Measurements from ENCODE around the gene STK32B.
A peak's percentile ranks its signal among the peaks of the same experiment; 100 is the strongest.

The STK32B gene

DNA sequence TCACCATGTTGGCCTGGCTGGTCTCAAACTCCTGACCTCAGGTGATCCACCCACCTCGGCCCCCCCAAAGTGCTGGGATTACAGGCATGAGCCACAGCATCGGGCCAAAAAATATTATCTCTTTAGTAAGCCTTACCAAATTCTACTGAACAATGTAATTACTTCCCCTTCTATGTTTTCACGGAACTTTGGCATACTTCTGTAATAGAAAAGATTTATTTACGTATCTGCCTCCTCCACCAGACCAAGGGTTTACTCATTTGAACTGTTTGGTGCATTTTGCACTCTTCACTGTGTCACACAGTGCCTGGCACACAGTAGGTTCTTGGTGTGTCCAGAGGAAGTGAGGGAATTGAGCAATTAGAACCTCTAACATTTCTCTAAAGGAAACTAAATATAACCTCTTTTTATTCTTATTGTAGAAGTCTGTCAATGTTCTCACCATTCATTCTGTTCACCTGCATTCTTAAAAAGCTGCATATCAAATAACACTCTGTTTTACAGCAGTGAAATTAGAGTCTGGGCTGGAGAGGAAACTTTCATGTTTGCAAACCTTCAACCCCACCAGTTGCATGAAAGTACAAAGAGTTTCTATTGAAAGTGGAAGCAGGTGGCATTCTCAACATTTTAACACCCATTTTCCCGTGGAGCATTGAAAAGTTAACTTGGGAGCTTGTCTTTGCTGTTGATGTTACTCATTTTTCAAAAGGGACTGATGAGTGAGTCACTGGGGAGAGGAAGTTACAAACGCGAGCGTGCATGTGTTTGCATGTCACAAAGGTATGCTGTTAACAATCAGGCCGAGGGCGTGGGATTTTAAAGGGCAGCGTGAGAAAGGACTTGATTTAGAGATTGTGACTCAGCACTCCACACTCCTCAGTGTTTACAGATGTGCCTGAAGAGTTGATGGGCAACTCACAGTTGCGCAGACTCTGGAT lies 314.1 kb downstream of the STK32B start:
- peak; percentile 94 for DNase-seq (ENCODE audit: low read depth)

DNA sequence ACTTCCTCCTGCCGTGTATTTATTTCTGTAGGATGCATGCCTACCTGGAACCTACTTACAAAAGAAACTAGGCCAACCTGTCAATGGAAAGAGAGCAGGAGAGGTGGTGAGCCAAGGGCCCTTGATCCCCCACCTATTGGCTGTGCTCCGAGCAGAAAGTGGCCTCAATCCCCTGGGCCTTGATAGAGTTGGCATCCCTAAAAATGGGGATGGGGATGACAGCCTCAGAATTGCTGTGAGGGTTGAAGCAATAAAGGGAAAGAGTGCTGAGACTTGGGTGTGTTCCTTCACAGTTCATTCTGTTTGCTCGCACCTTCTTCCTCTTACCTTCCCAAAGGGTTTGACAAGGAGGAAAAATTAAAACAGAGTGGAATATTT lies 314.7 kb downstream of the STK32B start:
- DNase-seq (ENCODE audit: low read depth): no peak

DNA sequence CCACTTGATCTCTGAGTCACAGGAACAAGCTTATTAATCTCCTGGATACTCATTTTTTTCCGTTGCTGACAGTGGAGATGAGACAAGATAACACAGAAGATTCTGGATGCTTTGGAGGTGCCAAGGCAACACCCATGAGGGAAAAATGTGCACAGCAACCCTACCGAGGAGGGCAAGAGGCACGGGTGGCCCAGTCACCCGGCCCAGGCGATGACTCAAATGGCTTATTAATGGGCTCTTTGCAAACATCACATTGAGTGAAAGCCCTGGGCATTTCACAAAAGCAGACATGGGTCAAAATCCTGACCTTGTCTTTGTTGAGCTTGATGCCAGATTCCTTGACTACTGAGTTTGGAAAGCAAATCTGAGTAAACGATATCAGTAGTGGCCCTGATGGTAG lies 315.1 kb downstream of the STK32B start:
- peak; percentile 22 for DNase-seq (ENCODE audit: low read depth)

DNA sequence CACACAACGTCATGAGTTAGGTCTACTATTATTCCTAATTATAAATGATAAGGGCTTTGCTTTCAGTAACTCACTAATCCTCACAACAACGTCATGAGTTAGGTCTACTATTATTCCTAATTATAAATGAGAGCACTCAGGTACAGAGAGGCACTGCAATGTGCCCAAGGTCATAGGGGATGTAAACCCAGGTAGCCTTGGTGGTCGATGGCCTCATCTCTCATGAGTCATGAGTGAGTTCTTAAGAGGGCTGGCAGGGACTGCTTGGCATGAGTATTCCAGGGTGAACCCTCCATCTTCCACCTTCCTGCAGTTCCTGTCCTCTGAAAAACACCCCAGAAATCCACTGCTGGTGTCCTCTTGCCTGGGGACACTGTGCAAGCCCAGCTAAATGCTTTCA lies 317.1 kb downstream of the STK32B start:
- DNase-seq (ENCODE audit: low read depth): no peak

DNA sequence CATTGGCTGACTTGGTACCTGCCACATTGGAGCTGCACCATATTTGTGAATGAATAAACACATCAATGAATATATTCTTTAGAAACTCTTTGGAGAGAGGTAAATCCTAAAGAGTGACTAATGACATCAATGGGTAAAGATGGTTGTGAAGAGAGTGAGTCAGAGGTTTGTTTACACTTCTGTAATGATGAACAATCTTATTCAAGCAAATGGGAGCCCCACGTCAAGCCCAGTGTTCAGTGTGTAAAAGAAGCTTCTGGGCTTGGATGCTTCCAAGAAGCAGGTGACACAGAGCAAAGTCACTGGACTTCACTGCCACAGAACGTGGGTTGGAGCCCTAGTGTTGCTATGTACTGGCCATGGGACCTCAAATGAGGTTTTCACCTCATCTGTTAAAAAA lies 319.0 kb downstream of the STK32B start:
- DNase-seq (ENCODE audit: low read depth): peak; percentile 67

DNA sequence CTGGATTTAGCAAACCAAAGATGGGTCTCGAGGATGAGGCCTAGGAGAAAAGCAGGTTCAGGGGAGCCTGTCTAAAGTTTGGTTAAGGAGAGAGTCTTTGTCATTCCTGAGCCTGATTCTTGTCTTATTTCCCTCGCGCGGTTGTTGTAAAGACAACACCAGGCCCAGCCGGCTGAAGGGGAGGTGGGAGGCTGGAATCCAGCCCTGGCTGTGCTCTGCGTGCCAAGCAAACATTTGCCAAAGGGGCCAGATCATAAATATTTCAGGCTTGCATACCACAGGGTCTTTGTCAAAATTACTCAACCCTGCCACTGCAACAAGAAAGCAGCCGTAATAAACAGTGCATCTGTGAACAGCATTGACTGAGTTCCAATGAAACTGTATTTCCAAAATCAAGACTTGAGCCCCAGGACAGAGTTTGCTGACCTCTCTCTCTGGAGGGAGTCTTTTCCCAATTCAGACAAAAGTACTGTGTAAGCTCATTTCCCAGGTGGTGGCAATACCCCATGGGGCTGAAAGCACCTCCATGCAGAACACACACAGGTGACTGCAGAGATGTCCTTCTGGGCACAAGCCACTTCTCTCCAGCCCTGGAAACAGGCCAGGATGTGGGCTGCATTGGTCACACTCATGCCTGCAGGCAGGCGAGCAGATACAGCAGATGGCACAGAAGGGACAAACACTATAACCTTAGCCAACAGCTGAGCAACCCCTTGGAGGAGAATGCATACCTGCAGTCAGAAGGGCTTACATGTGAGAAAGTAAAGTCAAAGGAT lies 320.3 kb downstream of the STK32B start:
- no peak for DNase-seq (ENCODE audit: low read depth)

DNA sequence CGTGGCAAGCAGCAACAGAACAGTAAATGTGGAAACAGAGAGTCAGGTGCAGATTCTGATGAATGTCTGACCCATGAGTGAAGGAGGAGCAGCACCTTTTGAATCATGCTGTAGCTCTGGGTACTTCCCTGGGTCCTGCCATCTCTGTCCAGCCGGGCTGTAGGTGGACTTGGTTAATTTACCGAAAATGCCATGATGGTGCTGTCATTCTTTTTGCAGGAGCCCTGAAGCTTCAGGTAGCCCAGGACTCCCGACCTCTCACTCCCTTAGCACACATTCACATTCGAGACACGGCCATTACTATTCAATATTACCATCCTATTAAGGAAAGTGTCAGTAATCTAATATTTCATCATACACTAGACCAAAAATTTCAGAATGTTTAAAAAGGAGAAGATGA lies 320.9 kb downstream of the STK32B start:
- DNase-seq (ENCODE audit: low read depth): no peak

DNA sequence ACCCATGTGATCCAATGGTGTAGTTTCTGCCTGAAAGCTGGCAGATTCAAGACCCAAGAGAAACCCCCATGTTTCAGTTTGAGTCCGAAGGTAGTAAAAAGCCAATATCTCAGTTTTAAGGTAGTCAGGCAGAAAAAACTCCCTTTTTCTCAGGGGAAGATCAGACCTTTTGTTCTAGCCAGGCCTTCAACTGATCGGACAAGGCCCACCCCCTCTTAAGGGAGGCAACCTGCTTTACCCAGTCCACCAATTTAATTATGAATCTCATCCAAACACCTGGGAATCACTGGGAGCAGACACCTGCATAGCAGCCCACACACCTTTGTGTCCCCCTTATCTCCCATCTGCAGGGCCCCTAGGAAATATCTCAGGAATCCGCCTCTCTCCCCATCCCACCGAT lies 322.0 kb downstream of the STK32B start:
- no peak for DNase-seq (ENCODE audit: low read depth)

DNA sequence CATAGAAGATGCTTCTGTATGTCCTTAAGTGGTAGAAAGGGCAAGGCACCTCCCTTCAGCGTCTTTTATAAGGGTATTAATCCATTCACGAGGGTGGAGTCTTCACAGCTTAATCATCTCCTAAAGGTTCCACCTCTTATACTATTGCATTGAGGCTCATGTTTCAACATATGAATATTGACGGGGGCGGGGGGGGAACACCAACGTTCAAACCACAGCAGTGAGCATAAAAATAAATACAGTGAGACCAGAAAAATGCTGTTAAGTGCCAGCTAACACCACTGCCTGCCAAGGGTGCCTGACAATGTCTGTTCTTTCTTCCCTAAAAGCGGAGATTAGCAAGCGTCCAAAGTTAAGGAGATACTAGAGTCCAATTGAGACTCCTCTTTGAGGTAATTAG lies 323.3 kb downstream of the STK32B start:
- DNase-seq (ENCODE audit: low read depth): no peak

DNA sequence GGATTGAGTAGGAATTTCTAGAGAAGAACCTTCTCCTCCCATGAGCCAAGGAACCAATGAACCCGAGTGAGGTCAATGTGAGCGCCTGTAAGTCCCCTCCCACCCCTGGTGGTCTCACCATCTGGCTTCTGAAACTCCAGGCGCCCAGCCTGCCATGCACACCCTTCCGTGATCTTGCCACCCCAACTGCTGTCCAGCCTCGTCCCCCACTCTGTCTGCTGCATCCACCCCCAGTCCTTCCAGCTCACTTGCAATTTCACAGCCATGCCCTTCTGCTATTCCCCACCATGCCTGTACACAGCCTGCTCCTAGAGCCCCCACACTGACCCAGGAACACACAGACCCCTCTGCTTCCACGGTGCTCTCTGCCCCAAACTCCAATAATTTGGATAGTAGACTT lies 323.7 kb downstream of the STK32B start:
- no peak for DNase-seq (ENCODE audit: low read depth)

DNA sequence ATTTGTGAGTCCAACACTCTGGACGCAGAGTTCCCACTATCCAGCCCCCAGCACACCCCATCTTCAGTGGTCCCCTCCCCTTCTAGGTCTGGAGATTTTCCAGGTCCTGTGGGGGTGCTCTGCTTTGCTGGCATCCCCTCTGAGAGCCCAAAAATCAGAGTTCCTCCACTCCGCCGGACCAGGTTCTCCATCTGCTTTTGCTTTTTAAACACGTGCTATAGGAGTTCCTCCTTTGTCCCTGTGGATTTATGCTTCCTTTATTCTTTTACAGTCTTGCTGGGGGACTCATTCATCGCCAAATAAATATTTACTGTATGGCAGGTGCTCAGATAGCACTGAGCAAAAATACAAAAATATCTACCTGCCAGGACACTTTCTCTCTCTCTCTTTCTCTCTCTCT lies 324.7 kb downstream of the STK32B start:
- no peak for DNase-seq (ENCODE audit: low read depth)

DNA sequence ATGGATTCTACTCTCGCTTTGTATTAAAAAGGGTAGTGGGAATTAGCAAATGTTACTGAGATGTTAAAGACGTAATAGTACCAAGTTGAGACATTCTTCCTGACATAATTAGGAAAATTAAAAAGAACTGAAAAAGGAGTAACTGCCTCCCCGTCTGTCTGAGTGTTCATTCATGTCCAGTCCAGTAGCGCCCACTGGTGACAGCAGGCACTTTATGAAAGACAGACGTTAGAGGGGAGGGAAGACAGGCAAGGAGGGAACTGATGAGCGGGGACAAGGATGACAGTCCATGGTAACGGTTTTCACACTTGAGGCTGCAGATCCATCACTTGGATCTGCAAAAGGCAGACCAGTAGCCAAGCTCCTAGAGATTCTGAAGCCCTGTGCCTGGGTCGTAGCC lies 326.7 kb downstream of the STK32B start:
- peak; percentile 18 for DNase-seq (ENCODE audit: low read depth)

DNA sequence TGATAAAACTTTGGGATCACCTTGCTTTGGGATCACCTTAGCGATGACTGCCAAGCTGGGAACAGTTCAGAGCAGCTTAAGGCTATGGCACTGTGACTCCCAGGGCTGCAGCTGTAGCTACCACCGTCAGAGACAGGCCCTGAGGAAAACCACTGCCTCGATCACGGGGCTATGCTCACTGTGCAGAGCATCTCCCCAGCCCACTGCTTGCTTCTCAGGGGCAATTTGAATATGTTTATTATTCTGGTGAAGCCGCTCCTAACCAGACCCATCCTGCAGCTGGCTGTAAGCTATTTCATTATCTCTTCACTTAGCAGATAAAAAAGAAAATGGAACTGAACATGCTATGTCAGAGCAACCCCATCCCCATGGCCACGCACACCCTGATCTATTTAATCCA lies 328.6 kb downstream of the STK32B start:
- DNase-seq (ENCODE audit: low read depth): no peak

DNA sequence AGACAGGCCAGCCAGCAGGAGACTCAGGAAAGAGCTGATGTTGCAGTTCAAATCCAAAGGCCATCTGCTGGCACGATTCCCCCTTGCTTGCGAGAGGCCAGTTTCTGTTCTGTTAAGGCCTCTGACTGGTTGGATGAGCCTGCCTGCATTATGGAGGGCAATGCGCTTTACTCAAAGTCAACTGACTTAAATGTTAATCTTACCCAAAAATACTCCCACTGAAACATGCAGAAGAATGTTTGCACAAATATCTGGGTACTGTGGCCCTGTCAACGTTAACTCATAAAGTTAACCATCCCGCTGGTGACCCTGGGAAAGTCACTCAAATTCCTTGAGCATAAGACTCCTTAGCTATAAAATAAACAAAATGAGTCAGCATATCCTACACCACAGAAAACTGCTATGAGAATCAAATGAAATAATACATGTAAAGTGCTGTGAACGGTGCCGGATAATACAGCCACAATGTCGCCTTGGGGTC lies 330.7 kb downstream of the STK32B start:
- DNase-seq (ENCODE audit: low read depth): peak; percentile 72

DNA sequence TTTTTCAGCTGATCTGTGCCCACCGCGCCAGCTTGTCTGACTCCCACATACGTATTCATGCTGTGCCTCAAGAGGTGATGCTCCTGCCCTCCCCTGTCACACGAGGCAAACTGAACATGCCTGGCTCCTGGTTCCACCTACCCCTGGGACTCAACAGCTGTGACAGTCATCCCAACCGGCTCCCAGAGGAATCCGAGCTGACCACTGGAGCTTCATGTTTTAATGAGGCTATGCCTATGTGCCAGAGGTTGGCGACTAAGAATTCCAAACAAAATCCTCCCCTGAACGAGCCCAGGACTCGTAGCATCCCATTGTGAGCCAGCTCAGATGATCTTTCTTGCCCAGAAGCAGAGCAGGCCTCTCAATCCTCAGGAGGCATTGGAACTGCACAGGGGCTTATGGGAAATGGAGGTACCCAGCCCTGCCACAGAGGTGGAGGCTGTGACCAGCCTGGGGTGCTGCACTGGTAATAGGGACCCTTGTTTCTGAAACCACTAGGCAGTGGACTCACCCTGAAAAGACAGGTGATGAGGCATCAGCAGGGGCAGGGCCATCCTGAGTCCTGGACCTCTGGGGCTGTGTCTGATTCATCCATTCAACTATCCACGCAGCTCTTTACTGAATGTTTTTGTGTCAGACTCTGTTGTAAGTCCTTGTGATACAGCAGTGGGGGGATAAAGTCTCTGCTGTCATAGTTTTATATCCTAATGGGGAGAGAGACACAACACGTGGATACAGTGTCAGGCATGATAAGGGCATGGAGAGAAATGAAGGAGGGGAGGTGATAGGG lies 332.1 kb downstream of the STK32B start:
- DNase-seq (ENCODE audit: low read depth): peak; percentile 30

DNA sequence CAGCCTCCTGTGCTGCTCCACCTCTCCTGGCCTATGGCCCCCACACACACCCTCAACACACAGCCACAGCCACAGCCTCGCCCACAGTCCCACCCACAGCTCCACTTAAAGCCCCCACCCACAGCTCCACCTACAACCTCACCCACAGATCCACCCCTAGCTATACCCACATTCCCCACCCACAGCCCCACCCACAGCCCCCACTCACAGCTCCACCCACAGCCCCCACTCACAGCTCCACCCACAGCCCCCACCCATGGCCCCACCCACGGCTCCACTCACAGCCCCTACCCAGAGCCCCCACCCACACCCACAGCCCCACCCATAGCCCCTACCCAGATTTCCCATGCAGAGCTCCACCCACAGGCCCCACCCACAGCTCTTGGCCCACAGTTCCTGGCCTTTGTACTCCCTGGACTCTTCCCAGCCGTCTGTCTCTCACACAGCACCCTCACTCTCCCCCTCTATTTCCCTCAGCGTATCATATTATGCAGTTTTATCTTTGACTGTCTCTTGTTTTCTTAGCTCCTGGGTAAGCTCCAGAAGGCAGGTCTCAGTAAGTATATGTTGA lies 334.5 kb downstream of the STK32B start:
- DNase-seq (ENCODE audit: low read depth): no peak

DNA sequence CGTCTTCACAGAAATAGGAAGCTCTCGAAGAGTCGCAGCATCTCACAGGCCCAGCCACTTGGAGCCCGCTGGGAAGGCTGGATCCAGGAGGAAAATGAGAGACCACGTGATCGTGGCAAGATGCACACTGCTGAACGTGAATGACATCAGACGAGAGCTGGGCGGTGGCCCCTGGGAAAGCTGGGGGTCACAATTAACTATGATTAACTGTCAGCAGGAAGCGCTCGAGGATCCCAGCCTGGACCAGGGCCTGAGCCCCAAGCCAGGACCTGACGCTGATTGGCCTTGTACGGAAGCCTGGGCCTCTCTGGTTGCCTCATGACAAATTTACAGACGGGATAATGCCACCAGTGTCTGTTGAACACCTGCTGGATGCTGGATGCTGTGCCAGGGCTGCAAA lies 335.6 kb downstream of the STK32B start:
- no peak for DNase-seq (ENCODE audit: low read depth)

DNA sequence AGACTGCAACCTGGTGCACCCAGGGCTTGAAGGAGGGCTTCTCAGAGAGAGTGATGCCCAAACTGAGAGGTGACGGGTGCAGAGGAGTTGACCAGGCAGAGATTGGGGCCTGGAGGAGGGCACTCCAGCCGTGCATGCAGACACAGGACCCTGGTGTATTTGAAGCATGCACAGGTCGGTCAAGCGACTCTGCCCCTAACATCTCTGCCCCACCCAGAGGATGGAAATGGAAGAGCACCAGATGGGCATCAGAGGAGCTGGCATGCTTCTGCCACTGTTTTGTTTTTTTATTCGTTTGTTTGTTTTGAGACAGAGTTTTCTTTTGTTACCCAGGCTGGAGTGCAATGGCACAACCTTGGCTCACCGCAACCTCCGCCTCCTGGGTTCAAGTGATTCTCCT lies 336.2 kb downstream of the STK32B start:
- no peak for DNase-seq (ENCODE audit: low read depth)

DNA sequence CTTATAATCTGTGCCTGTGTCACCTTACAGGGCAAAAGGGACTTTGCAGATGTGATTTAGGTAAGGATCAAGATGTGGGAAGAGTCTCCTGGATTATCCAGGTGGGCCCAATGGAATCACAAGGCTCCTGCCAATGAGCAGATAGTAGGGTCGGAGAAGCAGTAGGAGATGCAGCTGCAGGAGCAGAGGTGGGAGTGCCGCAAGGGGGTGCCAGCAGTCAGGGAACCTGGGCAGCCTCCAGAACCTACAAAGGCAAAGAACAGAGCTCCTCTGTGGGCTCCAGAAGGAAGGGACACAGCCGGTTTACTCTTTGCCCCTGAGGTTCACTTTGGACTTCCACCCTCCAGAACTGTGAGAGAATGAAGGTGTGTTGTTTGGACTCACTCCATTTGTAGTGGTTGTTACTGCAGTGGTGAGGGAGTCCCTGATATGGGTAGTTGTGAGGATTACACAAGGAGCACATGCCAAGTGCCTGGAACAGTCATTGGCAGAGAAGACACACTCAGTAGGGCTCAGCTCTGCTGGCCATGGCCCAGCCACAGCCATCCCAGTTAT lies 338.6 kb downstream of the STK32B start:
- DNase-seq (ENCODE audit: low read depth): no peak

DNA sequence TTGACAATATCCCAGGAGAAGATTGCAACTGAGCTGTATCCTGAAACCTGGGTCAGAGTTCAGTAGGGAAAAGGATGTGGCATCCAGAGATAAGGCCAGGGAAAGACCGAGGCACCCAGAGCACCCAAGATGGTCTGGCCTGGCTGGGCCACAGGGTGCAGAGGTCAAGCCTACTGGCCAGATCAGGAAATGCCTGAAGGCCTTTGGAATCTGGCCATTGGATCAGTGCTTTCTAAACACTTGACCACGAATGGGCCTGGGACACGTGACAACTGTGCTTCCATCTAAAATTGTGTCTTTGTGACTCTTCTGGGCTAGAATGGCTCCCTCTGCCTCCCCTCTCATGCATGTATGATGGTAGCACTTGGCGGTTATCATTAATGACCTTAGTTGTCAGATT lies 340.2 kb downstream of the STK32B start:
- peak; percentile 15 for DNase-seq (ENCODE audit: low read depth)

DNA sequence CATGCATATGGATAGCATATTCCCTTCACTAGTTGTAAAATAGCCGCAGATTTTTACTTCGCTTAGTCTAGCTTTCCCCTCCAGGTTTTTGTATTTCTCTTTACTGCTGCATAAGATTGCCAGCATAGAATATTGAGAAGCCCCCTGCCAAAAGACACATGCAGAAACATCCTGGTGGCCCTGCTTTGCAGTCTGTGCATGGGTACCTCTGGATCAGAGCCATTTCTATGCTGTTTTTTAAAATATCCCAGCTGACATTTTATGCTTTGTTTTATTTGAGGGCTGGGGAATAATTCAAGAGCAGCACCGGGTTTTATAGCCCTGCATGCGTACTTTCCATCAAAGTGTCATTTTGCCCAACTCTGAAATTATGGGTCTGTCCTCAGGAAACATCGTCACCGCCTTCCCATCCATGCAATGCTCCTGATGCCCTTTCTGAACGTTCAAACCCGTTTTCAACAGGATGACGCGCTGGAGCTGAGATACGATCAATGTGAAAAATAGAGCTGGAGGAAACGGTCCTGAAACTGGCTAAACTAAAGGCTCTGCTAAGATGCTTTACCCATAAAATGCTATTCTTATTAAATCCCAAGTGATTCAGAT lies 342.7 kb downstream of the STK32B start:
- no peak for DNase-seq (ENCODE audit: low read depth)

All from iris pigment epithelial cell (primary cell).